GM19099 (cell line): Measurements from ENCODE around the gene NDST1.

Experiments
- POLR2A ChIP-seq: IDR thresholded peaks from 3 replicates; pipeline ENCODE4 v1.6.1; 2011; ENCODE audit warnings: low read depth; ENCODE audit not compliant: insufficient read length; ENCODE audit errors: extremely low read depth

Gene NDST1

DNA sequence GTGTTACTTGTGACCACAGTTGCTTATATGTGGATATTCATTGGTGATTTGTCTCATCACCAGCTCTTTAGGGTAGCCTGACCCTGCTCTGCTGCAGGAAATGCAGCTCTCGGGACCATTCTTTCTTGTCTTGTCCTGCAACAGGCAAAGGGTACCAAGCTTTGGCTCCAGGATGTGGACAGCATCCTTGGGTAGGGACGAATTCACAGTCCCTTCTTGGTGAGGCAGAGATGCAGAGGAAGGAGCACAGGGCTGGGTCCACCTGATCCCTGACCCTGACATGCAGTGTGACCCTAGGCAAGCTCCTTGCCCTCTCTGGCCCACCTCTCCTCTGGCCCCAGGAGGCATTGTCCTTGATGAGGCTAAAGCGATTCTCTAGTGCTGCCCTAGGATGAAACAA lies 95.6 kb downstream of the NDST1 start:
- no peak for TF ChIP-seq POLR2A

DNA sequence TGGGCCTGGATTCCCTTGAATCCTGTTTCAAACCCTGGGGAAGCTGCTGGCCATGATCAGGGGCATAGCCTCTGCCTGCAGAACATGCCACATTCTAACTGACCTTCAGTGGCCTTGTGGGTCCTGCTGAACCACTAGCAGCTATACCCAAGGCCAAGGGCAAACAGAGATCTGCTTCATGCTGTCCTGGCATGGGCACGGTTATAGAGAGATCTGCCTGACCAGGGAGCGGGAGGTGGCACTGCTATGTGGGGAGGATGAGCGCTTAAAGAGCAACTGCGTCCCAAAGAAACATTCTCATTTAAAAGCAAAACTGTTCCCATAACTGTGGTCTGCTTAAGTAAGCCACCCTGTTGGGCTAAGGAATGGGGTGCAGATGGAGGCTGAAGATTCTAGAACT lies 96.1 kb downstream of the NDST1 start:
- no peak for TF ChIP-seq POLR2A

DNA sequence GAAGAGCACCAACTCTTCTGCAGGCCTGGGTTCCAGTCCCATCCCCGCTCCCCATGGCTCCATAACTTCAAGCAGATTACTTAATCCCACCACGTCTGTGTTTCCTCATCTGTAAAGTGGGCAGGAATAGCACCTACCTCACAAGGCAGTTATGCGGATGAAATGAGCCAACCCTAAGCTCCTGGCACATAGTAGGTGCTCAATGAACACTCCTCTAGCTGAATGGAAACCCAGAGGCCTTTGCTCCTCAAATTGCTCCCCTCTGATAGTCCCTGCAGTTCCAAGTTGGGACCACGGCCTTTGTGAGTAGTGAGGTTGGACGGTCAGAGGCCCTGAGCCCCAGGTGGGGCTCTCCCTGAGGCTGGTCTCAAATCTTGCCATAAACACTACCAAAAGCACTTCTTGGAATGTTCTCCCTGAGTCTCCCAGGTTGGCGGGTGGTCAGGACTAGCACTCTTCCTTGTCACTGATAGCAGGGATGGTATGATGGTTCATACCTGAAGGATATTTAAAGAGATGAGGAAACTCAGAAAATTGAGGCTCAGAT lies 97.0 kb downstream of the NDST1 start:
- TF ChIP-seq POLR2A, result no peak

DNA sequence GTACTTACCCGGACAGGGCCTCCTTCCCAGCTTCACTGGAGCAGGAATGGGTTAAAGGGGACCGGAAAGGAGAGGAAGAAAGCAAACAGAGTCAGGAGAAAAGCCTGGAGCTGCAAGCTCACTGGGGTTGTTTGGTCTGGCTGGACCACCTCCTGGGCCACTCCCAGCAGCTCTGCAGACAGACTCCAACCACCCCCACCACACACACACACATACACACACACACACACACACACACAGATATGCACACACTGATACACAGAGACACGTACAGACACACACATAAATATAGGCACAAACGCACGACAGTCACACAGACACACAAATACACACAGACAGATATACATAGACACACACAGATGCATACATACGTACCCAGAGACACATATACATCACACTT lies 97.6 kb downstream of the NDST1 start:
- no peak for TF ChIP-seq POLR2A

DNA sequence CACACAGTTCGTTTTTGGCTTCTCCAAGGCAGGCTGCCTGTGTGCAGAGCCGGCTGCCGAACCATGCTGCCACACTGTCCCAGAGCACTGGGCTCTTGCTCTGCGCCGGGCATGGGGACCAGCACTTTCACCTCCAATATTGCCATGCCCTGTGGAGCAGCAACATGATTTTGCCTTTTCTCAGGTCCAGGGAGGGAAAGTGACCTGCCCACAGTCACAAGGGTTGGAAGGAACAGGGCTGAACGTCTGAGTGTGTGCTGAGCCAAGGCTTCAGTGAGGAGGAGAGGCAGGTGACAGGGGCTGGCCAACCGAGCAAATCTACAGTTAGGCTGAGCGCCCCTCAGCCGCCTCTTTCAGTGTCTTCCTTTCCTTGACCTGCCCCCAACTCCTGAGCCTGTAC lies 98.5 kb downstream of the NDST1 start:
- no peak for TF ChIP-seq POLR2A

DNA sequence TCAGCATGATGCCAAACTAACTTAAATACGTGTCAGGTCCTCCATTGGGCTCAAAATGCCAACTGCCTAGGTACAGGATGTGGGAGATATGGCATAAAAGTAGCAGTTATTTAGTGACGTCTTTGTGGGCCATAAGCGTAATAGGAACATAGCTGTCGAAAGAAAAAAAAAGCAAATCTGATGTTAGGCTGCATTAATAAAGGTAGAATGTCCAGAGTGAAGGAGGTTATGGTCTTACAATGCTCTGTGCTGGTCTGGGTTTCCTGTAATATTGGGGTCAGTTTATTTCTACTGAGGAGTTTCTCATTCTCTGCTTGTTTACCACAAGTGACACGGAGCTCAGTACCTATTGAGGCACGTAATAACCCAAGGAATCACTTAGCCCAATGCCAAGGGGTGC lies 99.2 kb downstream of the NDST1 start:
- TF ChIP-seq POLR2A, result no peak
